Stimulated activated CD4-positive, alpha-beta T cell treated with anti-CD3 and anti-CD28 coated beads, Interleukin-1b, Interleukin-23, amount 100 ng/mL, for 1 hour (primary cell): ENCODE data around the gene CMPK1.

Experiments
- DNase-seq, 2 donors: peaks; one replicate each; pipeline ENCODE4 v3.0.0-alpha.2; 2020; ENCODE audit warnings: low read depth in 2 of 2

The CMPK1 gene

DNA sequence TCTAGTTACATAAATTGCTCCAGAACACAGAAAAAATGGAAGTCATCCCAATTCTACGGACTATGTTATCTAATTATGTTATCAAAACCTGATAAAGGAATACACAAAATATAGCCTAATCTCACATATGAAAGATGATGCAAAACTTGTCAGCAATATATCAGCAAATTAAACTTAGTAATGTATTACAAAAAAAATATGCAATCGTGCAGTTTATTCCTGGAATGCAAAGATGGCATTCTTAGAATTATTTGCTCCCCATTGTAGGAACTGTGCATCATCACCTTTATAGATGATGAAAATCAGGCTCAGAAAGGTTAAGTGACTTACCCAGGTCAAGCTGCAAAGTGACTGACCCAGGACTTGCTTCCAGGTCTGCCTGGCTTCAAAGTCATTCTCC lies 90.3 kb downstream of the CMPK1 start:
- DNase-seq, result no peak

DNA sequence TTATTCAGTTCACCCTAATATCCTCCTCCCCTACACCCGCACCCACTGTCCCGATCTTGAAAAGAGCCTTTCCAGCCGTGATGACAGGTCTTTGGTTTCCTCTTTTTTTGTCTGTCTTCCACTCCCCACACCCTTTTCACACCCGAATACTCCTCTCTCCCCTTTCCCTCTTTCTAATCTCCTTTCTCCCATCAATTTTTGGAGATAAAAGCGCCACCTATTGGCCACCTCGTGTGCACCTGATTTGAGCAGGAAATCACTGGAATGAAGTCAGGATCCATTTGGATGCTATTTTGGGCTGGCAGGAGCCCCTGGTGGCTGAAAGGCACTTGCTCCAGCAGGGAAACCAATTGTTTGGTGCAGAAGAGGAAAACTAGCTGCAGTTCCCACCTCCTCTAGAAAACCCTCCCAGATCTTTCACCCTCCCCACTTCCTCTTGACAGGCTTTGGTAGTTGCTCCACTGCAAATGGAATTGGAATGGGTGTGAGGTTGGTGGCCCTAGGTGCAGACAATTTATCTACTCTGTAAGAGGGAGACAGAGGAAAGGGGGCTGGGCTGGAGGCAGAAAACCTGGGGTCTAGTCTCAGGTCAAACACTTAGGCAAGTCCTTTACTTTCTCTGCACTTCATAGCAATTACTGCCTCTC lies 90.9 kb downstream of the CMPK1 start:
- DNase-seq, result no peak
